Measurements from ENCODE around the gene KLK10. TPM values are rescaled to one million over a fixed set of nuclear protein-coding genes. Genes with fewer than 3 reads are reported as not detected.

Gene KLK10
- total RNA-seq, 1 donor from 2014 or later = not detected

DNA sequence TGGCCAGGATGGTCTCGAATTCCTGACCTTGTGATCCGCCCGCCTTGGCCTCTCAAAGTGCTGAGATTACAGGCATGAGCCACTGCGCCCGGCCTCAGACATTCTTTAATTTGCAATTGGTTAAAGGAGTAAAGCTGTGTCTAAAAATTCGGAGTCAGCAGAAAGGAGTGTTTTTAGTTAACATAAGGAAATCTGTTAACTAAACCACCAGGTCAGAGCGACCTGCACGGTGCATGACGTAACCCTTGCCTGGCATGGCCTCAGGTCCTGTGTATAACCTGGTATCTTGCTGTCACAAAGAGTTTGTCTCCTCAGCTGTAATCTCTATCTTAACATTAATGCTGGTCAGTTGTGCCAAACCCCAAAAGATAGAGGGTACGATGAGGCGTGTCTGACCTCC lies 24.8 kb upstream of the KLK10 start:
- peaks cover 3% of the 10 kb centered on the region for H3K4me1 Mint-ChIP-seq (ENCODE audit: low read depth)
- no peaks in the 10 kb centered on the region for H3K9me3 Mint-ChIP-seq (ENCODE audit: low read depth)
- no peak for DNase-seq (ENCODE audit: low spot score, unreplicated experiment)
- H3K4me3 Mint-ChIP-seq (ENCODE audit: low read depth) = no peak overlapping the region
- TF ChIP-seq, protein P1, sequence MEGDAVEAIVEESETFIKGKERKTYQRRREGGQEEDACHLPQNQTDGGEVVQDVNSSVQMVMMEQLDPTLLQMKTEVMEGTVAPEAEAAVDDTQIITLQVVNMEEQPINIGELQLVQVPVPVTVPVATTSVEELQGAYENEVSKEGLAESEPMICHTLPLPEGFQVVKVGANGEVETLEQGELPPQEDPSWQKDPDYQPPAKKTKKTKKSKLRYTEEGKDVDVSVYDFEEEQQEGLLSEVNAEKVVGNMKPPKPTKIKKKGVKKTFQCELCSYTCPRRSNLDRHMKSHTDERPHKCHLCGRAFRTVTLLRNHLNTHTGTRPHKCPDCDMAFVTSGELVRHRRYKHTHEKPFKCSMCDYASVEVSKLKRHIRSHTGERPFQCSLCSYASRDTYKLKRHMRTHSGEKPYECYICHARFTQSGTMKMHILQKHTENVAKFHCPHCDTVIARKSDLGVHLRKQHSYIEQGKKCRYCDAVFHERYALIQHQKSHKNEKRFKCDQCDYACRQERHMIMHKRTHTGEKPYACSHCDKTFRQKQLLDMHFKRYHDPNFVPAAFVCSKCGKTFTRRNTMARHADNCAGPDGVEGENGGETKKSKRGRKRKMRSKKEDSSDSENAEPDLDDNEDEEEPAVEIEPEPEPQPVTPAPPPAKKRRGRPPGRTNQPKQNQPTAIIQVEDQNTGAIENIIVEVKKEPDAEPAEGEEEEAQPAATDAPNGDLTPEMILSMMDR (IDR thresholded peaks at IDR 0.05; ENCODE audit: unreplicated experiment) = no peak
- no peaks in the 10 kb centered on the region for H3K36me3 Mint-ChIP-seq (ENCODE audit: insufficient read depth)
- no peak overlapping the region for H3K27ac Mint-ChIP-seq
- no peaks in the 10 kb centered on the region for H3K27me3 Mint-ChIP-seq

DNA sequence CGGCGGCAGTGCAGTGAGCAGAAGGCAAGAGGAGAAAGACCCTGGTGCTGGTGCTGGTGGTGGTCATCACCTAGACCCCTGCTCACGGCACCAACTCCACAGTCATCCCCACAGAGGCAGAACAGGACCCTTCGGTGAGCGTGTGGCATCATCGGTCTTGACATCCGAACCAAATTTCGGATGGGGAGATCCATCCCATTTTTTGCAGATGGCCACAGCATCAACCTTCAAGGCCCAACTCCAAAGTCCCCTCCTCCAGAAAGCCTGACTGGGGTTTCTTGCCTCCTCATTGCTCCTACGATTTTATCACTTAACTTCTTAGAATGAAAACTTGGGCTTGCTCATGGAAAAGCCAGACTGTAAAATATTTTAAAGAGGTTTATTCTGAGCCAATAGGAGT lies 24.0 kb upstream of the KLK10 start:
- Mint-ChIP-seq H3K4me1 (ENCODE audit: low read depth) (peaks cover 3% of the 10 kb centered on the region), H3K36me3 (ENCODE audit: insufficient read depth) (no peaks in the 10 kb centered on the region), H3K27ac (peak overlapping the region; percentile 56), H3K4me3 (ENCODE audit: low read depth) (no peak overlapping the region), H3K27me3 (no peaks in the 10 kb centered on the region), H3K9me3 (ENCODE audit: low read depth) (no peaks in the 10 kb centered on the region)
- TF ChIP-seq, protein P1 (IDR thresholded peaks at IDR 0.05; ENCODE audit: unreplicated experiment) = no peak
- no peak for DNase-seq (ENCODE audit: low spot score, unreplicated experiment)

DNA sequence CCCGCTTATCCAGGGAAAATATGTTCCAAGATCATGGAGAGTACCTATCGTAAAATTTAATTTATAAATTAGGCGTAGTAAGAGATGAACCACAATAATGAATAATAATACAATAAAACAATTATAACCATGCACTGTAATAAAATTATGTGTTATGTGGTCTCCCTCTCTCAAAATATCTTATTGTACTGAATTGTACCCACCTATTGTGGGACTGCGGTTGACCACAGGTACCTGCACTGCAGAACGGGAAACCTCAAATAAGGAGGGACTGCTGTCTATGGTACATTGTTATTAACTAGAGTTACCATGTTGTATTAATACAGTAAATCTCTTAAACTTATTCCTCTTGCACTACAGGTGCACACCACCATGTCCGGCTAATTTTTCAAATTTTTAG lies 20.6 kb upstream of the KLK10 start:
- TF ChIP-seq, protein P1 (IDR thresholded peaks at IDR 0.05; ENCODE audit: unreplicated experiment) = no peak
- Mint-ChIP-seq H3K4me1 (ENCODE audit: low read depth) (no peaks in the 10 kb centered on the region), H3K4me3 (ENCODE audit: low read depth) (no peak overlapping the region), H3K36me3 (ENCODE audit: insufficient read depth) (no peaks in the 10 kb centered on the region), H3K27me3 (peaks cover 14% of the 10 kb centered on the region), H3K27ac (no peak overlapping the region), H3K9me3 (ENCODE audit: low read depth) (no peaks in the 10 kb centered on the region)
- DNase-seq (ENCODE audit: low spot score, unreplicated experiment) = no peak

DNA sequence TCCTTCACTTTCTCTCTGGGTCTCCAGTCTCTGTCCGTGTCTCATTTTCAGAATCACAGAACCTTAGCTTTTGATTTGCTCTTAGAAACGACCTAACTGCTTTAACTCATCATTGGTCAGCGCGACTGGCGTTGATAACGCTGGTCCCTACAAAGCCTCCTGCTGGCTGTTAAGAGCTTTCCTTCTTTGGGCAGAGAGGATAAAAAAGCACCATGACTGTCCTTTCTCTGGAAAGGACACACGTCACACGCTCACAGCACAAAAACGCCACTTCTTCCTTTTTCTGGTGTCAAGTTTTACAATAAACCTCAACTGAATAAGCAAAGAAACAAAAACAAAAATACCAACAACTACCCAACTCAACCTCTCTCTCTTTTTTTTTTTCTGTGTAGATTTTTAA lies 17.0 kb upstream of the KLK10 start:
- Mint-ChIP-seq H3K9me3 (ENCODE audit: low read depth) (no peaks in the 10 kb centered on the region), H3K27ac (no peak overlapping the region), H3K4me3 (ENCODE audit: low read depth) (no peak overlapping the region), H3K27me3 (peaks cover 26% of the 10 kb centered on the region), H3K4me1 (ENCODE audit: low read depth) (peaks cover 3% of the 10 kb centered on the region), H3K36me3 (ENCODE audit: insufficient read depth) (no peaks in the 10 kb centered on the region)
- TF ChIP-seq, protein P1 (IDR thresholded peaks at IDR 0.05; ENCODE audit: unreplicated experiment) = peak; percentile 18
- DNase-seq (ENCODE audit: low spot score, unreplicated experiment) = no peak

DNA sequence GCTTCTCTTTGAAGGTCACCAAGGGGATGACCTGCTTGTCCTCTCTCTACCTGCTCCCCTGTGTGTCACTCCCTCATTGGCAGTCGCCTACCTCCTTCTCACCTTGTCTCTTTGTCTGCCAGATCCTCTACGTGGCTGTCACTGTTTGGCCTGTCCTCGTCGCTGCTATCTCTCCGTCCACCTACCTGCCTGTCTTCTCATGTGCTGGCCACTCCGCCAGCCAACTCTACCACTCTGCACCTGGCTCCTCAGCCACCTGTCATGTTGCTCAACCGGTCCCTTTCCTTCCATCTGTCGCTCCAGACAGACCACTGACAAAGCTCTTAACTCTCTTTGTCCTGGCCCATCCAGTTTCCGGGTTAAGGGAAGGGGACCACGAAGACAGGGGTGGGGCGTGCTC lies 15.2 kb upstream of the KLK10 start, which contains the start of gene KLK12:
TSS of gene KLK12 (minus strand) at position 299 of the 400 bp plus-strand sequence. CDS start 381 bp downstream, outside the sequence.
- Mint-ChIP-seq H3K27ac (peak within 1 kb of the TSS; percentile 70), H3K36me3 (ENCODE audit: insufficient read depth) (no peaks in the 10 kb centered on the region), H3K27me3 (peaks cover 26% of the 10 kb centered on the region), H3K4me3 (ENCODE audit: low read depth) (no peak within 1 kb of the TSS), H3K4me1 (ENCODE audit: low read depth) (peaks cover 3% of the 10 kb centered on the region), H3K9me3 (ENCODE audit: low read depth) (no peaks in the 10 kb centered on the region)
- no peak for DNase-seq (ENCODE audit: low spot score, unreplicated experiment)
- TF ChIP-seq, protein P1 (IDR thresholded peaks at IDR 0.05; ENCODE audit: unreplicated experiment) = no peak

Measured in progenitor cell of endocrine pancreas (in vitro differentiated cells).